Stimulated activated CD4-positive, alpha-beta T cell treated with anti-CD3 and anti-CD28 coated beads, Interleukin-4, amount 100 ng/mL, for 24 hours (primary cell): ENCODE measurements around the gene PARD3.

Experiments used
- DNase-seq: peaks from one replicate; pipeline ENCODE4 v3.0.0-alpha.2; 2020

PARD3 gene

GRCh38 chr10:34565934-34566333 lies 249.2 kb downstream of the PARD3 start:
- no peak for DNase-seq

GRCh38 chr10:34558093-34558583 lies 257.0 kb downstream of the PARD3 start:
- DNase-seq: no peak

- no peak for DNase-seq
These were observed 257.9 kb downstream of the PARD3 start for GRCh38 chr10:34557173-34557572.

- DNase-seq: no peak
These were observed 259.4 kb downstream of the PARD3 start for GRCh38 chr10:34555653-34556052.

GRCh38 chr10:34553747-34554146 lies 261.3 kb downstream of the PARD3 start:
- DNase-seq: no peak

- DNase-seq: no peak
These were observed 263.8 kb downstream of the PARD3 start for GRCh38 chr10:34551295-34551694.

DNA sequence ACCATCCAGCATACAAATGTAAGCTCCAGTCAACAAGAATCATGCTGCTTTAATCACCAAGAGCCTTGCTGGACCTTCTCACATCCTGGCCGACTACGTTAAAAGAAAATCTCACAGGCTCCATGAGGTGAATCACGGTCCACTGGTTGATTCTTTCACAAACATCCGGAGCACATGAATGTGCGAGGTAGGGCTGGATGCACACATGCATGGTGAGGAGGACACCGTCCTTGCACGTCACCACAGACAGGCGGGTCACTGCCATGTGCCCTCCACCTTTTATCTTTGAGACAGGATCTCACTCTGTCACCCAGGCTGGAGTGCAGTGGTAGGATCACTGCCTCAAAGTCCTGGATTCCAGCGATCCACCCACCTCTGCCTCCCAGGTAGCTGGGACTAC lies 265.1 kb downstream of the PARD3 start:
- DNase-seq: no peak

GRCh38 chr10:34549001-34549400 lies 266.1 kb downstream of the PARD3 start:
- DNase-seq: no peak

DNA sequence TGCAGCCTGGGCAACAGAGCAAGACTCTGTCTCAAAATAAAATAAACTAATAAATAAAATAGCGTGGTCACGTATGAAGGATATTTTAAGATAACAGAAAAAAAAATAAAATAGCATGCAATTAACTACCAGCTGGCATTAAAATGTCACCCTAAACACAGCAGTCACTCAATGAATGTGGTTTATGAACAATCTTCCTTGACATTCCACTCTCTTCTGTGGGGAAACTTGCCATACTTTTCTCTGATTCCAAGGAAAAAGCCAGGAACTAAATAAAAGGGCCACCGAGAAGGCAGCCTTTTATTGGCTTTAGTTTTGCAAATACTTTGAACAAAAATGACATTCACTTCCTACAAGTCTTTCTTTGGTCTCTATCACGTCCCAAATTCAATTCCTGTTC lies 266.6 kb downstream of the PARD3 start:
- no peak for DNase-seq

GRCh38 chr10:34547695-34548094 lies 267.4 kb downstream of the PARD3 start:
- DNase-seq: no peak

DNA sequence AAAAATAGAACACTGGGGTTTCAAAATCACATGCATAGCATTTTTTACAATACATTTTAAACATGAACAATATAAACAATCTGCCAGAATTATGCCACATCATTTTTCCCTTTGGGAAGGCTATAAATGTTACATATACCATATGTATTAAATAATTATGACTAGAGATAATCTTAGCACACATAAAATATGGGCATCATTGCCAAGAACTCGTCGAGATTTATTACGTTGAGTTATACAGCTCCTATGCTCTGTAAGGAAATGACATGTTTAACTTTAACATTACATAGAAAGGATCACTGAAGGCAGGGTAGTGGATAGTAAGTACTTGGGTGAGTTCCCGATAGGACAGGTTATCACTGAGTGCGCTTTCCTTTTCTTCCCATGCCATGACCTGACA lies 267.8 kb downstream of the PARD3 start:
- no peak for DNase-seq

- no peak for DNase-seq
These were observed 270.7 kb downstream of the PARD3 start for GRCh38 chr10:34544400-34544799.

- DNase-seq: no peak
These were observed 271.4 kb downstream of the PARD3 start for GRCh38 chr10:34543716-34544115.

GRCh38 chr10:34540492-34540891 lies 274.6 kb downstream of the PARD3 start:
- DNase-seq: no peak

DNA sequence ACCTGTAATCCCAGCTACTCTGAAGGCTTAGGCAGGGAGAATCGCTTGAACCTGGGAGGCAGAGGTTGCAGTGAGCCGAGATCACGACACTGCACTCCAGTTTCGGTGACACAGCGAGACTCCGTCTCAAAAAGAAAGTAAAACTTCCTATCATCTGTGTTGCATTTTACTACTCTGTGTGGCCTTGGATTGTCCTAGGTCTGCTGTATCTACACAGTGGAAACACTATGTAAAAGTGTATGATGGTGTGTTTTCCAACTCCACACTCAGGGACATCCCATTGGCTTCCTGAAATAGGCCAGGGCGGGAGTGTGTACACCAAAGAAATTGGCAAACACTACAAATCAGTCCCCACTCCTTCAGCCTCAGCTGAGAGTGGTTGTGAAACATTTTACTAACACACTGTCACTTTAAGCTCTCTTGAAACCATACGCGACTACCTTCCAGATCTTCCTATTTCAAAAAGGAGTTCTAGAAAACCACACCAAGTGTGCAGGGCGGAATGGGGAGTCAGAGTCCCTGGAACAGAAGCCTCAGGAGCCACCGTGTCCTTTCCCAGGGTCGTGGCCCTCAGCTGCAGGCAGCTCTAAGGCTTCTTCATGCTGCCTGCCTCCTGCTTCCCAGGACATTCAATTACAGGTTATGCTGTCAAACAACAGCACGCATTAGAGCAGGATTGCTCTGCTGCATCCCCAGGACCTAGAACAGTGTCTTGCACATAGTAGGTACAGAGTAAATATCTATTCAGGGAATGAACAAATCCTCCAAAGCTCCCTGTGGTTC lies 275.4 kb downstream of the PARD3 start:
- no peak for DNase-seq

DNA sequence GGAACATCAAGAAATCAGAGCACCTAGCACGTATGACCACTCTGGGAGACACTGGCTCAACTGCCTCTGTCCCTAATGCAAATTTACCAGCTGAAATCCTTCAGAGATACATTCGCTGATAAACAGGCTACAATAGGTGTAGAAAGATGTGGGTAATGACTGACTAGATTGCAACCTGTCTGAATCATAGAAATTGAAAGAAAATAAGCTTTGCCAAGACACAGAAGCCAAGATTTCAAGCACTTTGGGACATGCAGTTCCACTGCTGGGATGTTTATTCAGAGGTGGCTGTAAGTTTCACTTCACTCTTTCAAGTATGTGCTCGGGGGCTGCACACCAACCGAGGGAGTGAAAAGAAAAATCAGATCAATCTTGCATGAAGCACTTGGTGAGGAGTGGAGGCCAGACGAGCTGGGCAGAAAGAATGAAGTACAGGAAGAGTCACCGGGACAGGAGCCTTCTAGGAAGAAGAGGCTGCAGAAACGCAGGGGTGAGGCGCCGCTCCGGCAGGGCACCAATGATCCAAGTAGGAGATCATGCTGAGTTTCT lies 276.7 kb downstream of the PARD3 start:
- no peak for DNase-seq

- DNase-seq: no peak
These were observed 277.4 kb downstream of the PARD3 start for GRCh38 chr10:34537629-34538231.

DNA sequence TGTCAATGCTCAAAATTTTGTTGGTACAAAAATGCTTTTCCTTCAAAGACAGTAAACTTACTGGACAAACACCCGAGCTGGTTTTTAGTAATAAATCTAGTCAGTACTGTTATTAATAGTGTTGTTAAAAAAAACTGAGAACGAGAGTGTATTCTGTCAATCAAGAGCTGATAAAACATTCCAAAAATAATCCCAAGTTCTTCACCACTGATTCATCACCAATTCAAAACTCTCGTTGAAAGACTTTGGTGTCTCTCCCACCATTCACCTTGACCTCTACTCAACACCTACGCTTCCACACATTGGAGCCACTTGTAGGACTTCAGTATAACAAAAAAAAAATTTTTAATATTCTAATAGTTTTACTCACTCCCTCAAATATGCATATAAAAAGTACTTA lies 279.2 kb downstream of the PARD3 start:
- DNase-seq: no peak

DNA sequence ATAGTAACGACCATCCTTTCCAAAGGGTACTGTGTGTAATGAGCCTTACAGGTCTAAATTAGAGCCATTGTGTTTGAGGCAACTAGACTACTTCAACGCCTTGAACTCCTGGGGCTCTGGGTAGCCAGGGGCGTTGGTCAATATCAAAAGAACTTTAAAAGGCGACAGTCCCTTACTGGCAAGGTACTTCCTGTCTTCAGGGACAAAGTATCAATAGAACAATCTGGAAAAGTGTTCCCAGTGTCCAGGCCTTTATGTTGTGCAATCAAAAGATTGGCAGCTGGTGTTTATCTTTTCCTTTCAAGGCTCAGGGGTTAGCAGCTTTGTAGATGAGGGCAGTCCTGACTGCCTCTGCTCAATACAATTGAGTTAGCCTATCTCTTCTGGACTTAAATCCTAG lies 284.3 kb downstream of the PARD3 start:
- DNase-seq: no peak

GRCh38 chr10:34528320-34528719 lies 286.8 kb downstream of the PARD3 start:
- DNase-seq: no peak

- DNase-seq: no peak
These were observed 288.1 kb downstream of the PARD3 start for GRCh38 chr10:34526758-34527730.

DNA sequence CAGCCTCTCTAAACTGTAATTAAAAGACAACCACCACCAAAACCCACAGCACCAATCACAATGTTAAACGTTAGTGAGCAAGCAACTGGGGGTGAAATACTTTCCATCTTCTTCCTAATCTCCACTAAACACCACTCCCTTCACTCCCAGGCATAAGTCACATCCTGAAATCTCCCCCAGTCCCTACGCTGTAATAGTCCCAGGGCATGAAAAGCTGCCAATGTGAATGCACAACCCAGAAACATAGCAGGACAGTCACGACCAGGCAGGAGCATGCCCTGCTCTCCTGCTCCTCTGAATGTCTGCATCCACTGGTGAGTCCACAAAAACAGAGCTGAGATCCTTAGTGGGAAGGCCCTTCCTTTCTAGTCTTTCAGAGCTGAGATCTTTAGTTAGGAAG lies 288.9 kb downstream of the PARD3 start:
- DNase-seq: no peak
